NT2/D1 (cell line): ENCODE results near the gene PGAP3.

Experiments
- DNase-seq: peaks from one replicate; pipeline ENCODE4 v3.0.0-alpha.2; 2011; ENCODE audit warnings: low read depth, low spot score
- H3K27me3 ChIP-seq: 2 replicates; pipeline ENCODE4 v1.6.0; 2011; ENCODE audit warnings: mild to moderate bottlenecking; ENCODE audit not compliant: insufficient read length, insufficient read depth
- H3K36me3 ChIP-seq: 2 replicates; pipeline ENCODE4 v1.6.1; 2011; ENCODE audit warnings: mild to moderate bottlenecking, low read length, mixed read lengths; ENCODE audit not compliant: insufficient read depth, insufficient read length
- H3K4me1 ChIP-seq: 2 replicates; pipeline ENCODE4 v1.5.1; 2011; ENCODE audit not compliant: insufficient read depth, insufficient read length
- H3K4me3 ChIP-seq: 2 replicates; pipeline ENCODE4 v1.5.1; 2011; ENCODE audit warnings: low read depth; ENCODE audit not compliant: insufficient read length
- H3K9ac ChIP-seq: 2 replicates; pipeline ENCODE4 v1.6.0; 2011; ENCODE audit warnings: low read depth; ENCODE audit not compliant: insufficient read length
- H3K9me3 ChIP-seq: 2 replicates; pipeline ENCODE4 v1.5.1; 2011; ENCODE audit warnings: mild to moderate bottlenecking, low read length; ENCODE audit not compliant: insufficient read depth
- SUZ12 ChIP-seq: IDR thresholded peaks from 2 replicates; pipeline ENCODE4 v1.6.1; 2011; ENCODE audit not compliant: insufficient read length, insufficient read depth; ENCODE audit errors: extremely low read depth
- YY1 ChIP-seq: IDR thresholded peaks from 2 replicates; pipeline ENCODE4 v1.6.1; 2011; ENCODE audit not compliant: insufficient read length, insufficient read depth
- ZNF274 ChIP-seq: IDR thresholded peaks from 2 replicates; pipeline ENCODE4 v1.6.1; 2011; ENCODE audit warnings: mild to moderate bottlenecking, low read depth, low read length

The PGAP3 gene

DNA sequence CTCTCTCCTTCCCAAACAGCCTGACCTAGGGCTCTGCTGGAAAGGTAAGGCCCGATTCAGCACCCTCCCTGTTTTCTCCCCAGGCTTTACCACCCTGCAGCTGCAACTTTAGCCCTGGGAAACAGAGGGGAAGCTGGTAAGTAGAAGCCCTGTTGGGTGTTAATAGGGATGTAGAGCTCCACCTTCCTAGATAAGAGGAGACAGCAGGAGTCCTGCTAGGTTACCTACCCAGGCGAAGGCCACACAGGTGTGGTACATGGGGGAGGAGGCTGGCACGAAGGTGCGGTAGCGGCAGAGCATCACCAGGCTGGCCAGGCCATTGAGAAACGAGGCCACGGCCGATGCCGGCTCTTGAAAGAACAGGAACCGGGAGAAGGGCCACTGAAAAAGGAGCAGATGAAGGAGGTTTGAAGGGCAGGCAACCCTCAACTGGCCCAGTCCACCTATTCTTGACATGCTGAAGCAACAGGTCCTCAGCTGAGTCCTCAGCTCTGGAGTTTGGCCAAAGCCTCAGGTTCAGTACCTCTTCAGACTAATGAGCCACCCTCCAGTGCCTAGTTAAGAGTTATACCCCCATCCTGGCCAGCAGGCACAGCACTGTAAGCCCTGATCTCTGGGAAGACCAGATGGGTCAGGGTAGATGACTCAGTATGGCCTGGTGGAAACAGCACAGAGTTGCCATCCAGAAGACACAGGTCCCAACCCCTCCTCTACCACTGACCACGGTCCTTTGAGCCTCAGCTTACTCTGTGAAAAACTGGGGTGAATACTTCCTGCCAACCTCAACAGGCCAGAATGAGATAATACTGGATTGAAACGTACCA, 3.3 kb downstream of the PGAP3 start:
- no peak for TF ChIP-seq YY1
- TF ChIP-seq ZNF274, result no peak
- no peak for DNase-seq

DNA sequence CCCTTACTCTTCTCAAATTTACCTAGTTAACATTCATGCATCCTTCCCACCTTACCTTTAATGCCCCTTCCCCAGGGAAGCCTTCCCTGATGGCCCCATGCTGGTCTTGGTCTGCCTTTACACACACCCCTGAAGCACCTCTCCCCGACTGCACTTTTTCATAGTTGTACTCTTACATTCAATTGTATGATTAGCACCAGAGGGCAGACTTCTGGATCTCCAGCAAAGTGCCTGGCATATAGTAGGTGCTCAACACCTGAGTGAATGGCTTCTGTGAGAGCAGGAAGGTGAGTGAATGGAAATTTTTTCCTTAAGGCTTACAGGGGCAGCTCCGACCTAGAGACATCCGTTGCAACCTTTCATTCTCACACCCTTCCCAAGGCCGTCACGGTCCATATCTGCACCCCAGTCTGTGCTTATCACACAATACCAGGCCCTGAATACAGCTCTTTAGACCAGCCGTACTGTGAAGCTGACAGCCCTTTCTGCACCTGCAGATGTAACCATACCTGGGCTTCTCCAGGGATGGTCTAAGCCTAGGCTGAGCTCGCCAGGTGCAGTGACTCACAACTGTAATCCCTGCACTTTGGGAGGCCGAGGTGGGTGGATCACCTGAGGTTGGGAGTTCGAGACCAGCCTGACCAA, 4.4 kb downstream of the PGAP3 start:
- peaks cover 19% of the 10 kb centered on the region for H3K36me3 ChIP-seq
- TF ChIP-seq YY1, result no peak
- TF ChIP-seq SUZ12, result no peak
- no peak for TF ChIP-seq ZNF274
- H3K4me1 ChIP-seq, result peaks cover under 1% of the 10 kb centered on the region
- no peak overlapping the region for H3K4me3 ChIP-seq
- no peaks in the 10 kb centered on the region for H3K9me3 ChIP-seq
- no peak for DNase-seq
- no peak overlapping the region for H3K9ac ChIP-seq
- H3K27me3 ChIP-seq, result no peaks in the 10 kb centered on the region

More for the DNA sequence above, 3.3 kb downstream of the PGAP3 start:
- peaks cover 19% of the 10 kb centered on the region for H3K36me3 ChIP-seq
- H3K27me3 ChIP-seq, result no peaks in the 10 kb centered on the region
- H3K9ac ChIP-seq, result no peak overlapping the region
- H3K4me1 ChIP-seq, result no peaks in the 10 kb centered on the region
- no peak overlapping the region for H3K4me3 ChIP-seq
- H3K9me3 ChIP-seq, result no peaks in the 10 kb centered on the region

DNA sequence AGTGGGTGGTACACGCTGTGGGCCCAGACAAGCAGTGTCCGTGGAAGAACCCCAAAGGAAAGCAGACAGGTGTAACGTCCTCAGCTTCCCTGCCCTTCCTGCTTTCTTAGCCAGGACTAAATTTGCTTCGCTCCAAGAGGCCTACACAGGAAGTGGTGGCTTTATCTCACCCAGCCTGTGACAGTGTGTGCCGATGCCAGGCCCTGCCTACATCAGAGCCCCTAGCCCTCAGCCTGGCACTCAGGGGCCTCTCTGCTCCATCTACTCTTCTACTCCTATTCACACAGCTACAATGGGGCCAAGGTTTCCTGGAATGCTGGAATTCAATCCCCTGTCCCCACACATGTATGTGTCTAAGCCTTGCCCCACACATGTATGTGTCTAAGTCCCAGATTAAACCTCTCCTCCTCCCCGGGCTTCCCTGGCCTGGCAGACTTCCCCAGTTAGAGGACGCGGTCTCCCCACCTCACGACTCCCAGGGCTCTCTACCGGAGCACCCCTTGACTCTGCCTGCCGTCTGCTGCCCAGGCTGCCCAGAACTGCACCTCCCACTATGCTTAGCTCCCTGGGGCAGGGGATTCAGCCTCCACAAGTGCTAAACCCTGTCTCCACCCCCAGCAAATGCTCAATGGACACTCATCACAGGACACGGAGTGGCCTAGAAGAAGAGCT, 8.2 kb downstream of the PGAP3 start:
- H3K9me3 ChIP-seq, result no peaks in the 10 kb centered on the region
- no peaks in the 10 kb centered on the region for H3K27me3 ChIP-seq
- no peak overlapping the region for H3K4me3 ChIP-seq
- H3K9ac ChIP-seq, result no peak overlapping the region
- H3K36me3 ChIP-seq, result peaks cover 17% of the 10 kb centered on the region
- no peak for TF ChIP-seq ZNF274
- no peak for TF ChIP-seq SUZ12
- TF ChIP-seq YY1, result no peak
- no peak for DNase-seq
- H3K4me1 ChIP-seq, result peaks cover 20% of the 10 kb centered on the region

DNA sequence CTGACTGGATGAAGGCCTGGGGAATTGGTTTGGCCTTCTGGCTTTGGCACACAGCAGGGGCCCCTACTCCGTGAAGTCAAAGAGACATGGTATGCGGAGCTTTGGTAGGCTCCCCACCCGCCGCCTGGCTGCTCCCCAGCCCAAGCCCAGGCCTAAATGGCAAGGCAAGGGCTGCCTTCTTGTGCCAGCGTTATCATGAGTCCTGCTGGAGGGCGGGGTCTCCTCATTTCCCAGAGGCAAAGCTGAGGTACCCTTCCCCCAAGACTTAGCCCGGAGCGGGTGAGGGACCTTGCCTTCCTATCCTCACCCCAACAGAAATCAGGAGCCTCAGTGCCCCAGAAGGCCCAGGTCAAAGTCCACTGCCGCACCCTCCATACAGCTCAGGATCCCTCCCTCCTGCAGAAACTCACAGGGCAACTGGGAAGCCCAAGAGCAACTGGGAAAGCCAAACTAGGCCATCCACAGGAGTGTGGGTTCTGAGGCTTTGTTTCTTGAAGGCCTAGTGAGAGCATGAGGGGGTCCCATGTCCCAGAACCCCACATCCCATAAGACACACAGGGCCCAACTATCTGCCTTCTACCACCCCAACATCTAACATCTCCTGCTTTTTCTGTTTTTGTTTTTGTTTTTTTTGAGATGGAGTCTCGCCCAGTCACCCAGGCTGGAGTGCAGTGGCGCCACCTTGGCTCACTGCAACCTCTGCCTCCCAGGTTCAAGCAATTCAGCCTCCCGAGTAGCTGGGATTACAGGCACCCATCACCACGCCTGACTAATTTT, 9.3 kb downstream of the PGAP3 start:
- H3K4me1 ChIP-seq, result peaks cover 20% of the 10 kb centered on the region
- TF ChIP-seq SUZ12 (no peak), YY1 (no peak), ZNF274 (no peak)
- DNase-seq, result no peak
- no peak overlapping the region for H3K4me3 ChIP-seq
- H3K27me3 ChIP-seq, result no peaks in the 10 kb centered on the region
- H3K36me3 ChIP-seq, result peaks cover 11% of the 10 kb centered on the region
- H3K9me3 ChIP-seq, result no peaks in the 10 kb centered on the region
- H3K9ac ChIP-seq, result no peak overlapping the region

DNA sequence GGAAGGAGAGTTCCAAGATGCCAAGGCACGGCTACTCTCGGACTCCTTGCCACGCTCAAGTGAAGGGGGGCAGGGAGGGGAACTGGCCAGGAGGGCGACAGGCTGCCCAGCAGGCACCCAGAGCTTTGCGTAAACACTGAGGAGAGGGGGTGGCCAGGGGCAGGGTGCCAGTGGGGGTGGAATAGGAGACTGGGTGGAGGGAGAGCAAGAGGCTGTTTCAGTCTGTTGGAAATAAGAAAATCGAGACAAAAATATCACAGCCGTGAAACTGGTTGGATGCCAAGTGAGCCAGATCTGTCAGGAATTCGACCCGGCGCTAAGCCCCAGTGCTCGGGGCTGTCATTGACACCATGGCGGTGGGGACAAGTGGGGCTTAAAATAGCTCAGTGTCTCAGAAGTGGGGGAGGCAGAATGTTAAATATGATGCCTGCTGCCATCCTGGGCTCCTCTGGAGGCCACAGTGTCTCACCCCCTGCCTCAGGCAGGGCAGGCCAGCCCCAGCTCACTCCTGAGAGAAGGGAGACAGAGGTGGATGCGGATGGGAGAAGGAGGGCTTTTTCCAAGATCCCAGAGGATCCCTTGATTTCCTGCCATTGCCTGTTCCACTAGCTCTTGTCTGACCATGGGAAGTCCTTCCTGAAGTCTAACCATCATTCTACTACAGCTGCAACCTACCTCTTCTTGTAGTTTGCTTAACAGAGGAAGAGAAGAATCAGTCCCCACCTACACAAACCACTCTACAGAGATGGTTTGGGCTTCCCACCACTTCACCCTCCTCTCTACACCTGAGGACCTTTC, 10.1 kb downstream of the PGAP3 start:
- H3K4me3 ChIP-seq, result no peak overlapping the region
- TF ChIP-seq SUZ12 (no peak), ZNF274 (no peak), YY1 (no peak)
- no peak for DNase-seq
- peaks cover 20% of the 10 kb centered on the region for H3K4me1 ChIP-seq
- no peak overlapping the region for H3K9ac ChIP-seq
- no peaks in the 10 kb centered on the region for H3K9me3 ChIP-seq
- peaks cover 11% of the 10 kb centered on the region for H3K36me3 ChIP-seq
- H3K27me3 ChIP-seq, result no peaks in the 10 kb centered on the region

DNA sequence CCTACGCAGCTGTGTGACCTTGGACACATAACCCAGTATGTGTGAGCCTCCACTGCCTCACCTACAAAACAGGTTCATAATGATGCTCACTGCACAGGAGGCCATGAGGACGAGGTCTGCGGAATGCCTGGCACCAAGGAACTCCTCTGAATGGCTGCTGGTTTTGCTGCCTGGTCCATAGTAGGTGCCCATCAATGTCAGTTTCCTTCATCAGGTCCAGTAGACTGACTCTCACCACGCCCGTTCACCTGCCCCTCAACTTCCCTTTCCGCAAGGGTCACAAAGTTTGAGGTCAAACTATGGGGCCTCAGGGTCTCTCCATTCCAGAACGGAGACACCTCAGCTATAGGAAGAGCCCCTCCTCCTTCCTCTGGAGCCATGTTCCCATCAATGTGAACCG, 10.8 kb downstream of the PGAP3 start:
- Histone ChIP-seq H3K9ac (no peak overlapping the region), H3K4me3 (no peak overlapping the region), H3K27me3 (no peaks in the 10 kb centered on the region), H3K4me1 (peaks cover 20% of the 10 kb centered on the region), H3K36me3 (peaks cover 11% of the 10 kb centered on the region), H3K9me3 (no peaks in the 10 kb centered on the region)
- no peak for TF ChIP-seq YY1
- TF ChIP-seq ZNF274, result no peak
- TF ChIP-seq SUZ12, result no peak
- DNase-seq, result no peak
